Neural cell (in vitro differentiated cells): ENCODE results near the gene CELF5.

Experiments
- EP300 ChIP-seq: fragments of 450-650 bp; conservative IDR thresholded peaks from 2 replicates; pipeline ENCODE4 v1.6.1; 2014; ENCODE audit warnings: antibody characterized with exemption, mild to moderate bottlenecking, moderate library complexity; ENCODE audit not compliant: poor library complexity, severe bottlenecking
- TF ChIP-seq, protein P1 (sequence below): fragments of 450-650 bp; IDR thresholded peaks from 2 replicates; pipeline ENCODE4 v1.5.1; 2014; ENCODE audit warnings: antibody characterized with exemption, mild to moderate bottlenecking, moderate library complexity; ENCODE audit not compliant: poor library complexity, severe bottlenecking

DNA sequence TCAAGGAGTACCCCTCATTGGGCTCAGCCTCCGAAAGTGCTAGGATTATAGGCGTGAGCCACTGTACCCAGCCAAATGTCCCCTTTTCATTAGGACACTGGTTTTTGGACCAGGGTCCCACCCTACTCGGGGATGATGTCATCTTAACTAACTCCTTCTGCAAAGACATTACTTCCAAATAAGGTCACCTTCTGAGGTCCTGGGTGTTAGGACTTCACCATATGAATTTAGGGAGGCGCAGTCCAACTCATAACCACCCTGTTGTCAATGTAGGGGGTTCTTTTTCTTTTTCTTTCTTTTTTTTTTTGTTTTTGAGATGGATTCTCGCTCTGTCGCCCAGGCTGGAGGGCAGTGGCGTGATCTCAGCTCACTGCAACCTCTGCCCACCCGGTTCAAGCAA lies 109.2 kb downstream of the CELF5 start:
- TF ChIP-seq, protein P1, sequence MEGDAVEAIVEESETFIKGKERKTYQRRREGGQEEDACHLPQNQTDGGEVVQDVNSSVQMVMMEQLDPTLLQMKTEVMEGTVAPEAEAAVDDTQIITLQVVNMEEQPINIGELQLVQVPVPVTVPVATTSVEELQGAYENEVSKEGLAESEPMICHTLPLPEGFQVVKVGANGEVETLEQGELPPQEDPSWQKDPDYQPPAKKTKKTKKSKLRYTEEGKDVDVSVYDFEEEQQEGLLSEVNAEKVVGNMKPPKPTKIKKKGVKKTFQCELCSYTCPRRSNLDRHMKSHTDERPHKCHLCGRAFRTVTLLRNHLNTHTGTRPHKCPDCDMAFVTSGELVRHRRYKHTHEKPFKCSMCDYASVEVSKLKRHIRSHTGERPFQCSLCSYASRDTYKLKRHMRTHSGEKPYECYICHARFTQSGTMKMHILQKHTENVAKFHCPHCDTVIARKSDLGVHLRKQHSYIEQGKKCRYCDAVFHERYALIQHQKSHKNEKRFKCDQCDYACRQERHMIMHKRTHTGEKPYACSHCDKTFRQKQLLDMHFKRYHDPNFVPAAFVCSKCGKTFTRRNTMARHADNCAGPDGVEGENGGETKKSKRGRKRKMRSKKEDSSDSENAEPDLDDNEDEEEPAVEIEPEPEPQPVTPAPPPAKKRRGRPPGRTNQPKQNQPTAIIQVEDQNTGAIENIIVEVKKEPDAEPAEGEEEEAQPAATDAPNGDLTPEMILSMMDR = no peak
- no peak for TF ChIP-seq EP300
